ENCODE measurements around the gene PLEKHD1. TPM values are rescaled to one million over a fixed set of nuclear protein-coding genes. Genes with fewer than 3 reads are reported as not detected.
"Not testable (repeated sequence)": the region's sequence is repeated elsewhere in the genome, so short reads cannot be mapped to it uniquely, and the experiment has no call there.

Gene PLEKHD1
- total RNA-seq, 1 donor from 2014 or later, result under 0.01 TPM

DNA sequence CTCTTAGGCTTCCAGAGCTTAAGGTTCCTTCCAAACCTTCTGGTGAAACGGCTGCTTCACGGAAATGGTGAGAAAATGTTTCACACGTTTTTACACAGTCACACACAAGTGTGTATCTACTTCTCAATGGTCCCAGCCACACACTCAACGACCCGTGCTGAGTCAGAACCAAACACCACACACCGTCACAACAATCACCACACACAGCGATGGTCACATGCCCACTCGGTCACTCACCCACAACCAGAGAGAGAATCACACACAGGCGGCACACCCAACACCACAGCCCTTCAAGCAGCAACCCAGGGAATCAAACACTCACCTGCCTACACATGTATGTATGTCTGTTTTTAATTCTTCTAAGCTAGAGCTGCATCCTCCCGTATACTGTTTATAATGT is 12.6 kb upstream of the PLEKHD1 start:
- no peak for DNase-seq (ENCODE audit: low read depth)
- TF ChIP-seq CTCF (conservative IDR thresholded peaks at IDR 0.05; ENCODE audit: low read depth, low read length), result no peak
- H3K4me3 ChIP-seq (ENCODE audit: low read depth, low read length), result no peak overlapping the region

DNA sequence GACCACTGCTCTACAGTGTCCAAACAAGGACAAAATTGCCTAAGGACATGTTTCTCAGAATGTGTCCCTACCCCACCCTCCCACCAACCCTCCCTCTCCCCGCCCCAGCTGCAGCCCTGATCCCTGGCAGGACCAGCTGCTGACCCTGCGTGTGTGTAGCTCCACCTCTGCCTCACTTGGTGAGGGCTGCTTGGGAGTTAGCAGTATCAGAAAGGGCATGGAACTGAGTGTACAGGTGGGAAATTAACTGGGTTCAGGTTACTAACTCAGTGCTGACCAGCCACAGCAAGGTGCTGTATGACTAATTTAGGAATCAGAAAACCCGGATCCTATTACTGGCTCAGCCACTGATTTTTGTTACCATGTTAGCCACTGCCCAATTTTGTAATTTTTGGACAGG is 11.3 kb upstream of the PLEKHD1 start:
- H3K4me3 ChIP-seq (ENCODE audit: low read depth, low read length), result no peak overlapping the region
- DNase-seq (ENCODE audit: low read depth), result no peak
- no peak for TF ChIP-seq CTCF (conservative IDR thresholded peaks at IDR 0.05; ENCODE audit: low read depth, low read length)

DNA sequence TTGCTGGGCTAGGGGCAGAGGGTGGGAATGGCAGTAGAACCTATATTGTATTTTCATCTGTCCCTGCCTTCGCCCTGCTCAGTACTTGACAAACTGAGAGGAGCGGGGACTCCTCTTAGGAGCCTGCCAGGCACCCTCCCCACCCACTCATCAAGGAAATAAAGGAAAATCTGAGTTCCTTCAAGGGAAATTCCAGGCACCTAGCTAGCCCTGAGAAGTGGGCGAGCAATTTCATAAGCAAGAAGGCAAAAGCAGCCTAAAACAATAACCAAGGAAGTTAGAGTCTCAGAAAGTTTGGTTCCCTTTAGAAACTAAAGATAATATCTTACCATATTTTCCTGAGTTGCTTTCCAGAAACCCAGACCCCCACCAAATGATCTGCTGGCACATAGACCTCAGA is 10.6 kb upstream of the PLEKHD1 start:
- no peak for DNase-seq (ENCODE audit: low read depth)
- no peak overlapping the region for H3K4me3 ChIP-seq (ENCODE audit: low read depth, low read length)
- no peak for TF ChIP-seq CTCF (conservative IDR thresholded peaks at IDR 0.05; ENCODE audit: low read depth, low read length)

DNA sequence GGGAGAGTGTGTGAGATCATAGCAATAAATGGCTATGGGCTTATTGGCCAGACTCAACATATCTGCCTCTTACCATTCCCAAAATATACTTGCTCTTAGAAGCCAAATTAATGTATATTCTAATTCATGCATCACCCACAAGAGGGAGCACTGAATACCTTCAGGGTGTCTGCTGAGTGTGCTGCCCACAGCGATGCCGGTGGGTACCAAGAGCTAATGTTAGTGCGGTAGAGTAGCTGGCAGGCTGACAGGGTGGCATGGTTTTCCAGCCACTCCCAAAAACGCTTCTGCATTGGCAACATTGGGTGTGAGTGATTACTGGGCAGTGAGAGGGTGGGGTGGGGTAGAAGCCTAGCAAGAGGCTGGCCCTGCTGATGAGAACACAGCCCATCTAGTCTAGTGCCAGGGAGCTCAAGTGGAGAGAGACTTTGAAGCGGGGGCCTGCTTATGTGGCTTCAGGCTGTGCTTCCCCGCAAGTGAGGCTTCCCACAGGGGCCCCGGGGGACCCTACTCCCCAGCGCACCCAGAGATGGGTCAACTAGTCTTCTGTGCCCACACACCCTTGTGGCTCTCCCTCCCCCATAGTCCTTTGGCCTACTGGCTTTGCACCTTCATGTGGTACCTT is 9.2 kb upstream of the PLEKHD1 start:
- no peak overlapping the region for H3K4me3 ChIP-seq (ENCODE audit: low read depth, low read length)
- peak; percentile 49 for TF ChIP-seq CTCF (conservative IDR thresholded peaks at IDR 0.05; ENCODE audit: low read depth, low read length)
- DNase-seq (ENCODE audit: low read depth), result no peak

DNA sequence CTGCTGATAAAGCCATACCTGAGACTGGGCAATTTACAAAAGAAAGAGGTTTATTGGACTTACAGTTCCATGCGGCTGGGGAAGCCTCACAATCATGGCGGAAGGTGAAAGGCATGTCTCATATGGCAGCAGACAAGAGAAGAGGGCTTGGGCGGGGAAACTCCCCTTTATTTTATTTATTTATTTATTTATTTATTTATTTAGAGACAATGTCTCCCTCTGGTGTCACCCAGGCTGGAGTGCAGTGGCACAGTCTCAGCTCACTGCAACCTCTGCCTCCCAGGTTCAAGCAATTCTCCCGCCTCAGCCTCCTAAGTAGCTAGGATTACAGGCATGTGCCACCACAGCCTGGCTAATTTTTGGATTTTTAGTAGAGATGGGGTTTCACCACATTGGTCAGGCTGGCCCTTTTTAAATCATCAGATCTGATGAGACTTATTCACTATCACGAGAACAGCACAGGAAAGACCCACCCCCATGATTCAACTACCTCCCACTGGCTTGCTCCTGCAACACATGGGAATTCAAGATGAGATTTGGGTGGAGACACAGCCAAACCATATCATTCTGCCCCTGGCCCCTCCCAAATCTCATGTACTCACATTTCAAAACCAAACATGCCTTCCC is 7.6 kb upstream of the PLEKHD1 start:
- peak; percentile 32 for TF ChIP-seq CTCF (conservative IDR thresholded peaks at IDR 0.05; ENCODE audit: low read depth, low read length)
- H3K4me3 ChIP-seq (ENCODE audit: low read depth, low read length); DNase-seq (ENCODE audit: low read depth): not testable (repeated sequence)

DNA sequence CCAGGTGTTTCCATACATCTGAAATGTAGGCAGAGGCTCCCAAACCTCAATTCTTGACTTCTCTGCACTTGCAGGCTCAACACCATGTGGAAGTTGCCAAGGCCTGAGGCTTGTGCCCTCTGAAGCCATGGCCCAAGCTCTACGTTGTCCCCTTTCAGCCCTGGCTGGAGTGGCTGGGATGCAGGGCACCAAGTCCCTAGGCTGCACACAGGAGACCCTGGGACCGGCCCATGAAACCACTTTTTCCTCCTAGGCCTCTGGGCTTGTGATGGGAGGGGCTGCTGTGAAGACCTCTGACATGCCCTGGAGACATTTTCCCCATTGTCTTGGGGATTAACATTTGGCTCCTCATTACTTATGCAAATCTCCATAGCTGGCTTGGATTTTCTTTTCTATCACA is 6.5 kb upstream of the PLEKHD1 start:
- not testable (repeated sequence) for H3K4me3 ChIP-seq (ENCODE audit: low read depth, low read length); DNase-seq (ENCODE audit: low read depth)

GRCh38 chr14:69479696-69480095 is 4.8 kb upstream of the PLEKHD1 start:
- no peak for DNase-seq (ENCODE audit: low read depth)
- no peak overlapping the region for H3K4me3 ChIP-seq (ENCODE audit: low read depth, low read length)
- TF ChIP-seq CTCF (conservative IDR thresholded peaks at IDR 0.05; ENCODE audit: low read depth, low read length), result no peak

All from epithelial cell of proximal tubule (primary cell).